ENCODE results near the gene HM13.

The HM13 gene

GRCh38 chr20:31615416-31615815 is 101.2 kb downstream of the HM13 start:
- DNase-seq = no peak

- DNase-seq = no peak
Observed at GRCh38 chr20:31617432-31618104, 103.3 kb downstream of the HM13 start.
